ENCODE measurements around the gene SARM1.

Gene SARM1

GRCh38 chr17:28449859-28450258 lies 78.4 kb downstream of the SARM1 start:
- TF ChIP-seq POLR2A (IDR thresholded peaks at IDR 0.05; ENCODE audit: extremely low read depth, insufficient read length) (no peak), MAX (IDR thresholded peaks at IDR 0.05; ENCODE audit: low read depth, low read length) (no peak), MYC (IDR thresholded peaks at IDR 0.05; ENCODE audit: low read depth, low read length) (no peak), CTCF (IDR thresholded peaks at IDR 0.05; ENCODE audit: low read depth, low read length) (no peak)
- no peak overlapping the region for H3K4me3 ChIP-seq (ENCODE audit: low read depth, low read length)

More at GRCh38 chr17:28449859-28450258, 78.4 kb downstream of the SARM1 start:
- DNase-seq (ENCODE audit: low read depth): no peak

Data from NB4 (cell line).